K562 (cell line): Measurements from ENCODE around the gene MGST2. TPM values are rescaled to one million over a fixed set of nuclear protein-coding genes. Genes with fewer than 3 reads are reported as not detected.
A peak's percentile ranks its signal among the peaks of the same experiment; 100 is the strongest.

Experiments used
- BRCA1 ChIP-seq, 2 experiments: fragments of 450-650 bp in 1 of 2; sonication (generic) in 1 of 2; formaldehyde crosslinking in 1 of 2; IDR thresholded peaks; 2 replicates each; pipeline versions ENCODE4 v1.5.0 to v1.6.1; 2017 to 2020; ENCODE audit warnings: mild to moderate bottlenecking in 1 of 2, missing genetic modification reagents in 1 of 2
- ETV5 ChIP-seq: sonication (generic); formaldehyde crosslinking; IDR thresholded peaks from 2 replicates; pipeline ENCODE4 v1.4.0; 2020; ENCODE audit warnings: low read depth, mild to moderate bottlenecking, missing genetic modification reagents
- GATAD2A ChIP-seq: fragments of 450-650 bp; IDR thresholded peaks from 2 replicates; pipeline ENCODE4 v1.6.1; 2017
- GTF2F1 ChIP-seq: IDR thresholded peaks from 2 replicates; pipeline ENCODE4 v1.6.1; 2011; ENCODE audit warnings: low read depth, low read length, improper control_type of control experiment
- HDAC3 ChIP-seq: fragments of 450-650 bp; IDR thresholded peaks from 2 replicates; pipeline ENCODE4 v1.6.1; 2018; ENCODE audit warnings: borderline replicate concordance, mild to moderate bottlenecking, moderate library complexity; ENCODE audit not compliant: partially characterized antibody
- IRF2 ChIP-seq: sonication (generic); formaldehyde crosslinking; IDR thresholded peaks from 2 replicates; pipeline ENCODE4 v1.8.1; 2022; ENCODE audit warnings: mild to moderate bottlenecking, missing genetic modification reagents
- L3MBTL2 ChIP-seq: fragments of 450-650 bp; IDR thresholded peaks from 2 replicates; pipeline ENCODE4 v1.6.1; 2016; ENCODE audit warnings: mild to moderate bottlenecking, moderate library complexity
- PBX2 ChIP-seq, 2 experiments: IDR thresholded peaks in 1 of 2; conservative IDR thresholded peaks in 1 of 2; 2 replicates each; pipeline ENCODE4 v1.6.1; 2016; ENCODE audit warnings: low read depth in 2 of 2, mild to moderate bottlenecking in 1 of 2, missing compliant biosample characterization in 1 of 2, missing genetic modification characterization in 1 of 2, moderate library complexity in 1 of 2
- PHF8 ChIP-seq: fragments of 200-600 bp; sonication (generic); IDR thresholded peaks from 2 replicates; pipeline ENCODE4 v1.6.1; 2012; ENCODE audit warnings: mixed run types, mild to moderate bottlenecking, inconsistent platforms, low read length, moderate library complexity, borderline replicate concordance
- PKNOX1 ChIP-seq: fragments of 450-650 bp; IDR thresholded peaks from 2 replicates; pipeline ENCODE4 v1.6.1; 2016
- RBFOX2 ChIP-seq: fragments of 200-400 bp; formaldehyde crosslinking; IDR thresholded peaks from 2 replicates; pipeline ENCODE4 v1.6.1; 2017; ENCODE audit warnings: low read depth, mild to moderate bottlenecking, low read length, moderate library complexity
- RBM25 ChIP-seq: fragments of 200-400 bp; formaldehyde crosslinking; IDR thresholded peaks from 2 replicates; pipeline ENCODE4 v1.6.1; 2018; ENCODE audit warnings: low read length, low read depth, moderate library complexity; ENCODE audit not compliant: severe bottlenecking
- RFX7 ChIP-seq: fragments of 250-450 bp; sonication (Bioruptor Pico); IDR thresholded peaks from 2 replicates; pipeline ENCODE4 v1.5.1; 2021; ENCODE audit warnings: mild to moderate bottlenecking
- SP2 ChIP-seq: IDR thresholded peaks from 2 replicates; pipeline ENCODE4 v1.6.1; 2011; ENCODE audit warnings: mild to moderate bottlenecking, low read depth, low read length, moderate library complexity; ENCODE audit not compliant: poor library complexity, severe bottlenecking; ENCODE audit errors: extremely low read depth
- TEAD2 ChIP-seq: fragments of 450-650 bp; IDR thresholded peaks from 2 replicates; pipeline ENCODE4 v1.6.1; 2016; ENCODE audit warnings: missing genetic modification characterization, control low read depth, missing compliant biosample characterization
- XRCC5 ChIP-seq: fragments of 200-400 bp; formaldehyde crosslinking; IDR thresholded peaks from 2 replicates; pipeline ENCODE4 v1.6.1; 2017; ENCODE audit warnings: low read depth, mild to moderate bottlenecking, low read length
- ZNF212 ChIP-seq: fragments of 450-650 bp; formaldehyde crosslinking; IDR thresholded peaks from 2 replicates; pipeline ENCODE4 v1.4.0; 2020; ENCODE audit warnings: mild to moderate bottlenecking
- ZNF274 ChIP-seq: IDR thresholded peaks from 2 replicates; pipeline ENCODE4 v1.6.1; 2011; ENCODE audit warnings: low read depth, mild to moderate bottlenecking, low read length, moderate library complexity, borderline replicate concordance
- ZNF57 ChIP-seq: fragments of 450-650 bp; formaldehyde crosslinking; IDR thresholded peaks from 2 replicates; pipeline ENCODE4 v1.4.0; 2020; ENCODE audit warnings: mild to moderate bottlenecking, moderate library complexity
- ZNF584 ChIP-seq: fragments of 200-800 bp; sonication (Bioruptor generic); IDR thresholded peaks from 2 replicates; pipeline ENCODE4 v1.6.1; 2016; ENCODE audit warnings: low read depth, mild to moderate bottlenecking, missing genetic modification characterization, missing compliant biosample characterization
- ZNF592 ChIP-seq: fragments of 450-650 bp; IDR thresholded peaks from 2 replicates; pipeline ENCODE4 v1.6.1; 2017; ENCODE audit warnings: antibody characterized with exemption, mild to moderate bottlenecking
- ZNF766 ChIP-seq: fragments of 200-800 bp; sonication (Bioruptor generic); conservative IDR thresholded peaks from 2 replicates; pipeline ENCODE4 v1.6.1; 2016; ENCODE audit warnings: missing genetic modification characterization, missing compliant biosample characterization
- polyA plus RNA-seq, 8 experiments: library from polyadenylated mRNA; depleted of rRNA in 4 of 8; stranded (reverse) in 5 of 8; unstranded in 3 of 8; fragments of >200 nt; fragmentation: Nextera tagmentation in 2 of 8; fragmentation: Illumina TruSeq in 1 of 8; extraction: Ambion mirVana in 2 of 8; extraction: Trizol in 1 of 8; gene quantifications; 2 replicates each; pipeline versions ENCODE4 v1.2.1 to v1.2.3, GENCODE V29; 2011 to 2014; ENCODE audit warnings: inconsistent platforms in 1 of 8, missing spikeins in 1 of 8
- total RNA-seq, 7 experiments: library from RNA; depleted of rRNA in 6 of 7; stranded (reverse); fragments of >200 nt in 6 of 7; fragmentation: Illumina TruSeq in 2 of 7; extraction: Trizol in 2 of 7; gene quantifications; 2 replicates each; pipeline versions ENCODE4 v1.2.1 to v1.2.3, GENCODE V29; 2011 to 2021; ENCODE audit warnings: low replicate concordance in 1 of 7

Gene MGST2
- total and polyA plus RNA-seq, 9 of the 15 experiments (the other 6 are each of a cell fraction or from before 2014, with no cell fraction given) = 38.7 to 115 (median 84.6) TPM

- TF ChIP-seq L3MBTL2 (peak; percentile 46; the same call in 1 of the 2 replicates), RFX7 (CRISPR knock-in tag) (no peak), HDAC3 (no peak), RBFOX2 (no peak), ZNF592 (0 out of 2 replicates have a peak, but pooled peaks have one; percentile 30), XRCC5 (no peak), ZNF766 (CRISPR knock-in tag) (no peak), ZNF274 (no peak), ZNF584 (CRISPR knock-in tag) (0 out of 2 replicates have a peak, but pooled peaks have one; percentile 39), RBM25 (no peak), ETV5 (CRISPR knock-in tag) (no peak), SP2 (no peak), ZNF57 (CRISPR knock-in tag) (no peak), BRCA1 (IDR thresholded peaks at IDR 0.05) (no peak), BRCA1 (CRISPR knock-in tag; IDR thresholded peaks at IDR 0.05) (no peak), PBX2 (CRISPR knock-in tag; IDR thresholded peaks at IDR 0.05; ENCODE audit: low read depth) (no peak), PBX2 (tag; conservative IDR thresholded peaks at IDR 0.05; ENCODE audit: low read depth) (peak; percentile 87), ZNF212 (CRISPR knock-in tag) (no peak), GATAD2A (no peak), PHF8 (no peak), PKNOX1 (peak; percentile 35; the same call in 1 of the 2 replicates), IRF2 (CRISPR knock-in tag) (no peak), TEAD2 (tag) (no peak), GTF2F1 (no peak)
These were observed 17.1 kb downstream of the MGST2 start (continued) for GRCh38 chr4:139682741-139683151.
